Nephron progenitor cell (in vitro differentiated cells): ENCODE data around the gene PFKL.

Experiments
- DNase-seq: peaks from one replicate; pipeline ENCODE4 v3.0.0; 2021
- H3K27ac Mint-ChIP-seq: 2 replicates; pipeline ENCODE4 v1.8.0; 2021; ENCODE audit warnings: mild to moderate bottlenecking, moderate library complexity, mixed read lengths
- H3K27me3 Mint-ChIP-seq: 2 replicates; pipeline ENCODE4 v1.8.0; 2021; ENCODE audit warnings: mild to moderate bottlenecking, low read depth, mixed read lengths; ENCODE audit not compliant: poor library complexity
- H3K36me3 Mint-ChIP-seq: 2 replicates; pipeline ENCODE4 v1.8.0; 2021; ENCODE audit warnings: low read depth, mixed read lengths
- H3K4me1 Mint-ChIP-seq: 2 replicates; pipeline ENCODE4 v1.8.0; 2021; ENCODE audit warnings: mixed read lengths
- H3K4me3 Mint-ChIP-seq: 2 replicates; pipeline ENCODE4 v1.8.0; 2021; ENCODE audit warnings: mild to moderate bottlenecking, moderate library complexity, mixed read lengths
- H3K9me3 Mint-ChIP-seq: 2 replicates; pipeline ENCODE4 v1.8.0; 2021; ENCODE audit warnings: mild to moderate bottlenecking, moderate library complexity, mixed read lengths
- CTCF ChIP-seq: fragments of 200-600 bp; sonication (generic); IDR thresholded peaks from 2 replicates; pipeline ENCODE4 v1.5.0; 2021; ENCODE audit warnings: antibody characterized with exemption

Gene PFKL

DNA sequence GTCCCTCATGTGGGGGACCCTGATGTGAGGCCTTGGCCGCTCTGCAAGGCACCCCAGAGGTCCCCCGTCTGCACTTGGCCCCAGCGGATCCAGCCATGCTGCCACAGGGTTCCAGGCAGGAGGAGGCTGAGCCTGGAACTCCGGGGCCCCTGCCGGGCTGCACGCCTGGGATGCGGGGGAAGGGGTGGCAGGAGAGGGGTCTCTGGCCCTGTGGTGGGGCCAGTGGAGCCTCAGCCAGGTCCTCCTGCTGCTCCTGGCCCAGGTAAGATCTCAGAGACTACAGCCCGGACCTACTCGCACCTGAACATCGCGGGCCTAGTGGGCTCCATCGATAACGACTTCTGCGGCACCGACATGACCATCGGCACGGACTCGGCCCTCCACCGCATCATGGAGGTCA is 12.9 kb downstream of the PFKL start:
- no peaks in the 10 kb centered on the region for H3K9me3 Mint-ChIP-seq
- H3K27ac Mint-ChIP-seq: no peak overlapping the region
- H3K27me3 Mint-ChIP-seq: no peaks in the 10 kb centered on the region
- H3K36me3 Mint-ChIP-seq: peaks cover 12% of the 10 kb centered on the region
- H3K4me3 Mint-ChIP-seq: no peak overlapping the region
- DNase-seq: no peak
- TF ChIP-seq CTCF: no peak
- H3K4me1 Mint-ChIP-seq: peaks cover 6% of the 10 kb centered on the region

DNA sequence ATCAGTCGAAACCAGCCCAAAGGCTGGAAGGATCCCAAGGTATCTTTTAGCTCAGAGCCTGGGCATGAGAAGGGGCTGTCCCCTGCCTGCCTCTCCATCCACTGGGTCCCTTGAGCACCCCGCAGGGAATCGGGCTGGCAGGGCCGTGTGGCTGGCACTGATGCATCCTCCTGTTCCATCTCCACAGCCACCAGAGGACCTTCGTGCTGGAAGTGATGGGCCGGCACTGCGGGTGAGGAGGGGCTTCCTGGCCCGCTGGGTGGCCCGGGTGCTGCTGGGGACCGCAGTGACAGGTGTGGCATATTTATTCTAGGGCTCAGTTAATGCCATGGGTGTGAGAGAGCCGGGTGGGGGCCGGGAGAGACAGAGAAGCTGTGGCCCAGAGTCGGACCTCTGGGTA is 13.6 kb downstream of the PFKL start:
- no peak for TF ChIP-seq CTCF
- Mint-ChIP-seq H3K4me3 (no peak overlapping the region), H3K27ac (no peak overlapping the region)

GRCh38 chr21:44314128-44314527 is 14.3 kb downstream of the PFKL start:
- H3K36me3 Mint-ChIP-seq: peaks cover 12% of the 10 kb centered on the region
- no peak overlapping the region for H3K27ac Mint-ChIP-seq
- no peaks in the 10 kb centered on the region for H3K27me3 Mint-ChIP-seq
- H3K4me3 Mint-ChIP-seq: no peak overlapping the region
- H3K9me3 Mint-ChIP-seq: no peaks in the 10 kb centered on the region
- no peaks in the 10 kb centered on the region for H3K4me1 Mint-ChIP-seq
- TF ChIP-seq CTCF: no peak
- DNase-seq: no peak

More for the DNA sequence above, 13.6 kb downstream of the PFKL start:
- Mint-ChIP-seq H3K4me1 (no peaks in the 10 kb centered on the region), H3K9me3 (no peaks in the 10 kb centered on the region), H3K36me3 (peaks cover 12% of the 10 kb centered on the region), H3K27me3 (no peaks in the 10 kb centered on the region)
- DNase-seq: no peak

DNA sequence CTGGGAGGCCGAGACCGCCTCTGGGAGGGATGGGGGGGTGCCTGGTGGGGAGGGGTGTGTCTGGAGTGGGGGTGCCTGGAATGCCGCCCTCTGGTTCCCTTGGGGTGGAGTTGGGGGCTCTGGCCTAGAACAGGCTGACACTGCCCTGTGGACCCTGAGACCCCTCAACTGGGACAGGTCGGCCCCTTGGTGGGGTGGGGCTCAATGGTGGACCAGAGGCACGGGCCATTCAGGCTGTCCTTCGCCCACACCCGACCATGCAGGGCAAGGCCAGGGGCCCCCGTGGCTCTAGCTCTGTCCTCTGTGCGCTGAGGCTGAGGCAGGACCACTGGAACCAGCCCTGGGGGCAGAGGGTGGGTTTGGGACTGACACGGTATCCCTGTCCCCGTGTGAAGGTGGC is 14.7 kb downstream of the PFKL start:
- Mint-ChIP-seq H3K36me3 (peaks cover 12% of the 10 kb centered on the region), H3K4me3 (no peak overlapping the region), H3K4me1 (no peaks in the 10 kb centered on the region), H3K9me3 (no peaks in the 10 kb centered on the region), H3K27ac (no peak overlapping the region), H3K27me3 (no peaks in the 10 kb centered on the region)
- DNase-seq: no peak
- no peak for TF ChIP-seq CTCF

DNA sequence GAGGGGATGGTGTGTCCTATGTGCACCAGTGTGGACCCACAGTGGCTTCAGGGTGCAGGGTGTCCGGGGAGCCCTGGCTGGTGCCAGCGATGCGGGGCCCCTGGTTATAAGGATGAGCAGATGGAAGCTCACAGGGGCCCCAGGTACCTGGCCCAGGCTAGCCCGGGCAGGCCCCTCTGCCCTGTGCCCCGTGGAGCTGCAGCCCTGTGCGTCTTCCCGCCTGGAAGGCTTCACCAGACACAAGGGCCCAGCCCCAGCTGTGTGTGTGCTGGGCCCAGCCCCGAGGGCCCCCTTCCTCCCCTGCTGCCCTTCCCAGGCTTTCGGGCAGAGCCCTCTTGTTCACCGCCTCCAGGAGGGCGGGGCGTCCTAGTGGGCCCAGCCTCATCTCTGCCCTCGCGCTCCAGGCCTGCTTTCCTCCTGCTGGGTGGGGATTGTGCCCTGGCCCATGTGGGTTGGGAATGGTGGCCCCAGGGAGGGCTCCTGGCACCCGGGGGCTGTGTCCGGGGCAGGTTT is 15.9 kb downstream of the PFKL start:
- Mint-ChIP-seq H3K27me3 (no peaks in the 10 kb centered on the region), H3K36me3 (peaks cover 12% of the 10 kb centered on the region), H3K9me3 (no peaks in the 10 kb centered on the region), H3K27ac (no peak overlapping the region), H3K4me1 (no peaks in the 10 kb centered on the region), H3K4me3 (no peak overlapping the region)
- no peak for DNase-seq
- no peak for TF ChIP-seq CTCF

- Mint-ChIP-seq H3K4me1 (no peaks in the 10 kb centered on the region), H3K9me3 (no peaks in the 10 kb centered on the region)
These were observed 16.5 kb downstream of the PFKL start for GRCh38 chr21:44316277-44316900.

More at GRCh38 chr21:44316277-44316900, 16.5 kb downstream of the PFKL start:
- no peak for TF ChIP-seq CTCF
- DNase-seq: no peak
- H3K36me3 Mint-ChIP-seq: peaks cover 6% of the 10 kb centered on the region
- H3K27me3 Mint-ChIP-seq: no peaks in the 10 kb centered on the region
- no peak overlapping the region for H3K27ac Mint-ChIP-seq
- H3K4me3 Mint-ChIP-seq: no peak overlapping the region
